Sigmoid colon (tissue), 7 donors: ENCODE data around the gene NOPCHAP1. TPM values are rescaled to one million over a fixed set of nuclear protein-coding genes. Genes with fewer than 3 reads are reported as not detected.
"Not testable (repeated sequence)": the region's sequence is repeated elsewhere in the genome, so short reads cannot be mapped to it uniquely, and the experiment has no call there.

Experiments
- DNase-seq: peaks from one replicate; pipeline ENCODE4 v3.0.0-alpha.2; 2019
- H3K27ac ChIP-seq, 4 donors: fragments of 200-600 bp; sonication (generic); one replicate each; pipeline ENCODE4 v1.5.1; 2016 to 2019; ENCODE audit warnings: mild to moderate bottlenecking in 1 of 4
- H3K27me3 ChIP-seq, 3 donors: fragments of 200-600 bp; sonication (generic); one replicate each; pipeline ENCODE4 v1.5.1; 2019; ENCODE audit warnings: mild to moderate bottlenecking in 1 of 3
- H3K36me3 ChIP-seq, 4 donors: fragments of 200-600 bp; sonication (generic); one replicate each; pipeline ENCODE4 v1.5.1; 2016 to 2019
- H3K4me1 ChIP-seq, 4 donors: fragments of 200-600 bp; sonication (generic); one replicate each; pipeline ENCODE4 v1.5.1; 2017 to 2019
- H3K4me3 ChIP-seq, 4 donors: fragments of 200-600 bp; sonication (generic); one replicate each; pipeline ENCODE4 v1.5.1; 2017 to 2019; ENCODE audit warnings: mild to moderate bottlenecking in 2 of 4, moderate library complexity in 1 of 4
- H3K9me3 ChIP-seq, 4 donors: fragments of 200-600 bp in 3 of 4; sonication (generic) in 3 of 4; one replicate each; pipeline versions ENCODE4 v1.5.1 to v1.6.1; 2013 to 2019
- EP300 ChIP-seq, 4 donors: sonication (generic); formaldehyde crosslinking; IDR thresholded peaks; one replicate each; pipeline ENCODE4 v1.6.1; 2017; ENCODE audit warnings: antibody characterized with exemption in 4 of 4
- POLR2A ChIP-seq, 2 donors: fragments of 450-650 bp; IDR thresholded peaks; one replicate each; pipeline ENCODE4 v1.6.1; 2016; ENCODE audit warnings: antibody characterized with exemption in 2 of 2, mild to moderate bottlenecking in 2 of 2, moderate library complexity in 2 of 2
- POLR2AphosphoS5 ChIP-seq, 4 donors: sonication (generic); formaldehyde crosslinking; IDR thresholded peaks; one replicate each; pipeline ENCODE4 v1.6.1; 2017; ENCODE audit warnings: antibody characterized with exemption in 4 of 4
- WGBS, 2 donors: extraction: QIAGEN DNeasy Blood & Tissue Kit; methylation state at CpG; one replicate each; pipeline ENCODE4 v1.1.7; 2013; 5-methylcytosine and 5-hydroxymethylcytosine counted together
- intact Hi-C: fragments of 100-400 bp; cut with DNase I; formaldehyde crosslinking; loops from one replicate; pipeline ENCODE4 v1.15.1; 2023
- polyA plus RNA-seq, 3 donors: library from polyadenylated mRNA; stranded (reverse); fragments of 200-250 nt; gene quantifications; one replicate each; pipeline ENCODE4 v1.2.3, GENCODE V29; 2013
- total RNA-seq, 4 donors: library from RNA; depleted of rRNA; stranded (reverse); fragments of >200 nt; gene quantifications; one replicate each; pipeline ENCODE4 v1.1.0, GENCODE V29; 2016
- TF ChIP-seq, protein P1 (sequence below), 4 experiments: fragments of 450-650 bp in 3 of 4; fragments of 200-600 bp in 1 of 4; IDR thresholded peaks; one replicate each; pipeline ENCODE4 v1.5.1; 2016 to 2019; ENCODE audit warnings: antibody characterized with exemption in 4 of 4, mild to moderate bottlenecking in 3 of 4, moderate library complexity in 2 of 4
- donor health status: healthy with polysubstance abuse.
- donor health status: Bipolar disorder and iron deficiency.
- donor health status: healthy.

Gene NOPCHAP1
- total and polyA plus RNA-seq, 7 donors = 3.9 to 9.1 (median 6.6) TPM

DNA sequence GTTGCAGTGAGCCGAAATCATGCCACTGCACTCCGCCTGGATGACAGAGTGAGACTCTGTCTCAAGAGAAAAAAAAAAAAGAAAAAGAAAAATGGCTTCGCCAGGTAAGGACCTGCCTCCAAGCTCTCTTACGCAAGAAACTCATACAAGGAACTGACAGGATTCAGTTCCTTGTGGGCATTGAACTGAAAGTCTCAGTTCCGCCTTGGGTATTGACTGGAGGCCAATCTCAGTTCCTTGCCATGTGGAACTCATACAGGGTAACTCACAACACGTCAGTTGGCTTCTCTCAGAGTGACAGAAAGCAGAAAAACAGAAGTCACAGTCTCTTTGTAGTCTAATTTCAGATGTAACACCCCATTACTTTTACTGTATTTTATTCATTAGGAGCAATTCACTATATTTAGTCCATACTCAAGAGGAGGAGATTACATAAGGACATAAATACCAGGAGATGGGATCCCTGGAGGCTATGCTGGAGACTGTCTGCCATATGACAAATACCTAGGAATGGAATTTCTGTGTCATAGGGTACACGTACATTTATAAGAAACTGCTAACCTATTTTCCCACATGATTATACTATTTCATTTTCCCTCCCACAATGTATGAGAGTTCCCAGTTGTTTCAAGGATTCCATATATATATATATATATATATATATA, 11.4 kb upstream of the NOPCHAP1 start:
- Histone ChIP-seq H3K4me1 (no peaks in the 10 kb centered on the region), H3K27ac (peak overlapping the region in 1 of 4 donors; percentile 32), H3K4me3 (no peak overlapping the region), H3K36me3 (no peaks in the 10 kb centered on the region), H3K27me3 (no peaks in the 10 kb centered on the region), H3K9me3 (no peaks in the 10 kb centered on the region)
- intact Hi-C loops = no loop called here
- 78 to 92% methylated on average over 7 of the region's 7 CpGs for WGBS, 2 donors
- no peak for DNase-seq
- TF ChIP-seq, protein P1, sequence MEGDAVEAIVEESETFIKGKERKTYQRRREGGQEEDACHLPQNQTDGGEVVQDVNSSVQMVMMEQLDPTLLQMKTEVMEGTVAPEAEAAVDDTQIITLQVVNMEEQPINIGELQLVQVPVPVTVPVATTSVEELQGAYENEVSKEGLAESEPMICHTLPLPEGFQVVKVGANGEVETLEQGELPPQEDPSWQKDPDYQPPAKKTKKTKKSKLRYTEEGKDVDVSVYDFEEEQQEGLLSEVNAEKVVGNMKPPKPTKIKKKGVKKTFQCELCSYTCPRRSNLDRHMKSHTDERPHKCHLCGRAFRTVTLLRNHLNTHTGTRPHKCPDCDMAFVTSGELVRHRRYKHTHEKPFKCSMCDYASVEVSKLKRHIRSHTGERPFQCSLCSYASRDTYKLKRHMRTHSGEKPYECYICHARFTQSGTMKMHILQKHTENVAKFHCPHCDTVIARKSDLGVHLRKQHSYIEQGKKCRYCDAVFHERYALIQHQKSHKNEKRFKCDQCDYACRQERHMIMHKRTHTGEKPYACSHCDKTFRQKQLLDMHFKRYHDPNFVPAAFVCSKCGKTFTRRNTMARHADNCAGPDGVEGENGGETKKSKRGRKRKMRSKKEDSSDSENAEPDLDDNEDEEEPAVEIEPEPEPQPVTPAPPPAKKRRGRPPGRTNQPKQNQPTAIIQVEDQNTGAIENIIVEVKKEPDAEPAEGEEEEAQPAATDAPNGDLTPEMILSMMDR (IDR thresholded peaks at IDR 0.05) = no peak
- TF ChIP-seq EP300 (IDR thresholded peaks at IDR 0.05) (no peak), POLR2AphosphoS5 (IDR thresholded peaks at IDR 0.05) (no peak), POLR2A (IDR thresholded peaks at IDR 0.05) (no peak)

GRCh38 chr12:104975587-104976343, 10.4 kb upstream of the NOPCHAP1 start:
- TF ChIP-seq, protein P1 (IDR thresholded peaks at IDR 0.05) = no peak
- TF ChIP-seq POLR2A (IDR thresholded peaks at IDR 0.05) (no peak), EP300 (IDR thresholded peaks at IDR 0.05) (no peak), POLR2AphosphoS5 (IDR thresholded peaks at IDR 0.05) (no peak)
- no peak overlapping the region for H3K27ac ChIP-seq
- no peak overlapping the region for H3K4me3 ChIP-seq
- WGBS, 2 donors = 48 to 71% methylated on average over 4 of the region's 4 CpGs
- no peaks in the 10 kb centered on the region for H3K9me3 ChIP-seq
- no peaks in the 10 kb centered on the region for H3K4me1 ChIP-seq
- no peak for DNase-seq
- no peaks in the 10 kb centered on the region for H3K27me3 ChIP-seq
- intact Hi-C loops = no loop called here
- H3K36me3 ChIP-seq = no peaks in the 10 kb centered on the region

- no peaks in the 10 kb centered on the region for H3K4me1 ChIP-seq
- intact Hi-C loops = no loop called here
- no peaks in the 10 kb centered on the region for H3K9me3 ChIP-seq
- H3K27ac ChIP-seq = no peak overlapping the region
- DNase-seq = no peak
- no peaks in the 10 kb centered on the region for H3K36me3 ChIP-seq
- no peaks in the 10 kb centered on the region for H3K27me3 ChIP-seq
- no peak overlapping the region for H3K4me3 ChIP-seq
- no peak for TF ChIP-seq POLR2A (IDR thresholded peaks at IDR 0.05)
- TF ChIP-seq, protein P1 (IDR thresholded peaks at IDR 0.05) = no peak
- TF ChIP-seq EP300 (IDR thresholded peaks at IDR 0.05) = no peak
- WGBS, 2 donors = 83 to 91% methylated on average over 8 of the region's 8 CpGs
These were observed 9.4 kb upstream of the NOPCHAP1 start for GRCh38 chr12:104976703-104977102.

GRCh38 chr12:104977688-104978087, 8.4 kb upstream of the NOPCHAP1 start:
- DNase-seq, H3K27me3 ChIP-seq, H3K4me1 ChIP-seq, H3K4me3 ChIP-seq, intact Hi-C loops, H3K27ac ChIP-seq, H3K9me3 ChIP-seq, H3K36me3 ChIP-seq: not testable (repeated sequence)
- 94% methylated on average over 15 of the region's 15 CpGs for WGBS, 2 donors

GRCh38 chr12:104985206-104985605, 910 bp upstream of the NOPCHAP1 start:
- Histone ChIP-seq H3K9me3 (no peaks in the 10 kb centered on the region), H3K4me3 (no peak overlapping the region), H3K27me3 (no peaks in the 10 kb centered on the region), H3K4me1 (peaks cover 0 to 23% (median 14%) of the 10 kb centered on the region in 4 donors), H3K36me3 (peaks cover 0 to 14% (median 0%) of the 10 kb centered on the region in 4 donors), H3K27ac (no peak overlapping the region)
- WGBS, 2 donors = 88 to 89% methylated on average over 4 of the region's 4 CpGs
- TF ChIP-seq, protein P1 (IDR thresholded peaks at IDR 0.05) = no peak
- TF ChIP-seq POLR2A (IDR thresholded peaks at IDR 0.05) = no peak
- TF ChIP-seq EP300 (IDR thresholded peaks at IDR 0.05) = no peak
- TF ChIP-seq POLR2AphosphoS5 (IDR thresholded peaks at IDR 0.05) = no peak
- intact Hi-C loops = loop anchor here (5.0 kb wide), 1 partner anchor 42 kb away; no protein-coding TSS in a partner anchor
- DNase-seq = no peak
